C4-2B (cell line): ENCODE measurements around the gene NELL1.

ENCODE experiments used
- CTCF ChIP-seq: fragments of 450-650 bp; conservative IDR thresholded peaks from 2 replicates; pipeline ENCODE4 v1.5.1; 2017; ENCODE audit warnings: mild to moderate bottlenecking
- ZFX ChIP-seq: fragments of 450-650 bp; IDR thresholded peaks from 2 replicates; pipeline ENCODE4 v1.6.1; 2017

DNA sequence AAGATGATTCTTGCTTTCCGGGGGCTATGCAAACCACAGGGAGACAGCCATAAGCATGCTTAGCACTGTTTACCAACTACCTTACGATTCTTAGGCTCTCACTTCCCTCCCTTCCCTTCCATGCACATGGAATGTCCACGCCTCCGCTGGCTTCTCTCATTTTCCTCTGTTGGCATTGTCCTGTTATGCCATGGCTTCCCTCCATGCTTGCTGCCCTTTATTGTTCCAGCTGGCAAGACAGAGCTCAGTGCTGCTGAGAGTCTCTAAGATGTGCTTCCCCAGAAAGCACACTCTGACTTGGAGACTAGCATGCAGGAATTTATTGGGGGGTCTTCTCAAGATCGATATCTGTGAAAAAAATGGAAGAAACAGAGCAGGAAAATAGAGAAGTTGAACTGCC is 379.2 kb downstream of the NELL1 start:
- no peak for TF ChIP-seq CTCF
- TF ChIP-seq ZFX: no peak
